HepG2 (cell line): ENCODE results near the gene MPST. TPM values are rescaled to one million over a fixed set of nuclear protein-coding genes. Genes with fewer than 3 reads are reported as not detected.

Experiments
- ATAC-seq: fragments of 200-7000 bp; cut with Tn5 transposase; 3 replicates; pipeline ENCODE4 v1.9.1; 2020; ENCODE audit warnings: mild to moderate bottlenecking, moderate library complexity
- BruUV-seq: library from RNA; stranded (reverse); fragments of 400-500 nt; replicated peaks from 2 replicates; lab custom pipeline; 2021; lab: Mats Ljungman, UMichigan
- CTCF ChIA-PET: fragments of 300-600 bp; formaldehyde crosslinking; extraction: SDS; loops from one replicate; lab custom pipeline; 2021; ENCODE audit warnings: low total read pairs, inconsistent platforms, low intra/inter-chr PET ratio; lab: Yijun Ruan, JAX
- POLR2A ChIA-PET: fragments of 350-600 bp; sonication (Branson Sonifier 250); formaldehyde crosslinking; loops from one replicate; lab custom pipeline; 2020; ENCODE audit warnings: antibody characterized with exemption, inconsistent platforms; lab: Yijun Ruan, JAX
- DNase-seq: peaks from one replicate; pipeline ENCODE4 v3.0.0-alpha.2; 2015; ENCODE audit warnings: low spot score
- FAIRE-seq: peaks from 3 replicates; lab custom pipeline; 2011; peaks lifted over from hg19 to GRCh38; lab: Jason Lieb, UNC
- H2AFZ ChIP-seq: one replicate; pipeline ENCODE4 v1.6.1; 2011; ENCODE audit warnings: low read length, inconsistent platforms
- H3K27ac ChIP-seq: fragments of 300-600 bp; 3 replicates; pipeline ENCODE4 v1.8.0; 2011; ENCODE audit warnings: mixed run types, mild to moderate bottlenecking, mixed read lengths, low read length, inconsistent platforms; ENCODE audit not compliant: insufficient read depth; ENCODE audit errors: extremely low read length
- H3K27me3 ChIP-seq, 2 experiments: fragments of 200-600 bp in 1 of 2; 2 replicates in 1 of 2; 3 replicates in 1 of 2; pipeline versions ENCODE4 v1.6.0 to v1.8.0; 2011; ENCODE audit warnings: low read length in 2 of 2, mild to moderate bottlenecking in 2 of 2, moderate library complexity in 2 of 2, inconsistent platforms in 1 of 2; ENCODE audit not compliant: insufficient read depth in 2 of 2, control insufficient read depth in 1 of 2
- H3K36me3 ChIP-seq, 2 experiments: fragments of 200-600 bp in 1 of 2; replicated peaks in 1 of 2; 2 replicates in 1 of 2; 3 replicates in 1 of 2; pipeline versions ENCODE4 v1.5.1 to v1.8.0; 2011; ENCODE audit warnings: low read length in 2 of 2, inconsistent platforms in 1 of 2; ENCODE audit not compliant: insufficient read depth in 2 of 2, control insufficient read depth in 1 of 2
- H3K4me1 ChIP-seq: 2 replicates; pipeline ENCODE4 v1.5.1; 2012; ENCODE audit warnings: low read length, inconsistent platforms; ENCODE audit not compliant: insufficient read depth
- H3K4me2 ChIP-seq: 2 replicates; pipeline ENCODE4 v1.6.0; 2011; ENCODE audit warnings: low read depth, low read length, inconsistent platforms
- H3K4me3 ChIP-seq, 3 experiments: fragments of 200-600 bp in 1 of 3; sonication (generic), shearing (Covaris generic) in 1 of 3; replicated peaks in 1 of 3; 2 replicates each; pipeline ENCODE4 v1.5.1; 2011 to 2016; ENCODE audit warnings: low read length in 3 of 3, inconsistent platforms in 2 of 3, low read depth in 2 of 3, mild to moderate bottlenecking in 2 of 3, control low read depth in 1 of 3, mixed read lengths in 1 of 3; ENCODE audit not compliant: insufficient read depth in 1 of 3
- H3K79me2 ChIP-seq: one replicate; pipeline ENCODE4 v1.6.1; 2011; ENCODE audit warnings: low read length, inconsistent platforms; ENCODE audit not compliant: insufficient read depth
- H3K9ac ChIP-seq: 2 replicates; pipeline ENCODE4 v1.6.0; 2011; ENCODE audit warnings: mild to moderate bottlenecking, low read depth, low read length, inconsistent platforms; ENCODE audit not compliant: insufficient read depth
- H3K9me3 ChIP-seq: 2 replicates; pipeline ENCODE4 v1.5.1; 2012; ENCODE audit warnings: mild to moderate bottlenecking, low read length
- H4K20me1 ChIP-seq: 2 replicates; pipeline ENCODE4 v1.6.0; 2011; ENCODE audit warnings: inconsistent platforms, mild to moderate bottlenecking, low read length, moderate library complexity; ENCODE audit not compliant: insufficient read depth
- FIP1L1 ChIP-seq: fragments of 200-400 bp; formaldehyde crosslinking; IDR thresholded peaks from 2 replicates; pipeline ENCODE4 v1.6.1; 2018; ENCODE audit warnings: low read depth, mild to moderate bottlenecking, low read length, moderate library complexity, borderline replicate concordance; ENCODE audit not compliant: insufficient read depth
- MTA1 ChIP-seq: sonication (generic); formaldehyde crosslinking; IDR thresholded peaks from 2 replicates; pipeline ENCODE4 v1.4.0; 2020; ENCODE audit warnings: missing genetic modification reagents, mild to moderate bottlenecking, borderline replicate concordance
- ZBTB33 ChIP-seq: sonication (generic); formaldehyde crosslinking; IDR thresholded peaks from 2 replicates; pipeline ENCODE4 v1.4.0; 2020; ENCODE audit warnings: missing genetic modification reagents
- WGBS: methylation state at CpG from one replicate; pipeline ENCODE4 v1.1.6; 2017; ENCODE audit warnings: low lambda C conversion rate; 5-methylcytosine and 5-hydroxymethylcytosine counted together
- in situ Hi-C: cut with HindIII; loops from 2 replicates; pipeline ENCODE4 v1.10.0; 2017; ENCODE audit warnings: low pct_unique_long_range_greater_than_20kb; ENCODE audit not compliant: extremely low pct_ligation_motif_present
- intact Hi-C: fragments of 100-400 bp; cut with micrococcal nuclease; formaldehyde crosslinking; loops from one replicate; pipeline ENCODE4 v1.10.0; 2022; ENCODE audit not compliant: unreplicated experiment
- polyA plus RNA-seq, 8 experiments: library from polyadenylated mRNA; depleted of rRNA in 3 of 8; stranded (reverse) in 7 of 8; unstranded in 1 of 8; fragments of >200 nt; fragmentation: Illumina TruSeq in 4 of 8; extraction: Trizol in 4 of 8; gene quantifications; 2 replicates each; pipeline versions ENCODE4 v1.2.1 to v1.2.3, GENCODE V29; 2011 to 2016; ENCODE audit warnings: low read depth in 4 of 8, missing spikeins in 1 of 8, mixed read lengths in 1 of 8; ENCODE audit not compliant: insufficient read depth in 1 of 8
- total RNA-seq, 5 experiments: library from RNA; depleted of rRNA; stranded (reverse); fragments of >200 nt; fragmentation: Illumina TruSeq; extraction: Trizol; gene quantifications; 2 replicates each; pipeline ENCODE4 v1.2.3, GENCODE V29; 2016; ENCODE audit warnings: low read depth in 1 of 5
- TF ChIP-seq, protein P1 (sequence below): sonication (generic); formaldehyde crosslinking; IDR thresholded peaks from 2 replicates; pipeline ENCODE4 v1.5.1; 2020; ENCODE audit warnings: mild to moderate bottlenecking, missing genetic modification reagents, moderate library complexity

MPST gene
- total and polyA plus RNA-seq, 2 of the 13 experiments (the other 11 are each of a cell fraction or from before 2014, with no cell fraction given) = 133 to 141 TPM

DNA sequence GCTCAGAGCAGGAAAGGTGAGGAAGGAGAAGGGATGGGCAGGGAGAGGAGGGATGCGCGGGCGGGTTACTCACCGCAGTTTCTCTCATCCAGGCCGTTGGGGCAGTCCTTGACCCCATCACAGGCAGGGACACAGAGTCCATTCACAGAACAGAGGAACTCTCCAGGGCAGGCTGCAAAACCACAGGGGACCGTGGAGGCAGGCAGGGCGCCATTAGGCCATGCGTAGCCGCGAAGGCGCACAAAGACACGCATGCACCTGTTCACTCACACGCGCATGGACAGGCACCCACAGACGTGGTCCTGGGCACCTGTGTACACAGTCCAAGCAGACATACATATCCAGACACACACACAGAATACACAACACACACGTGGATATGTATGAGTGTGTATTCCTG, 55.0 kb downstream of the MPST start:
- ChIA-PET POLR2A (no interaction called here), CTCF (no interaction called here)
- peaks cover 11% of the 10 kb centered on the region; the same call in 1 of the 2 replicates for H3K9me3 ChIP-seq
- H3K79me2 ChIP-seq = no peaks in the 10 kb centered on the region
- BruUV-seq = no TSS peak
- no peak overlapping the region for H3K4me2 ChIP-seq
- WGBS = 54% methylated on average over 5 of the region's 16 CpGs
- H3K27me3 ChIP-seq = no peaks in the 10 kb centered on the region; a peak in 1 of 5 replicates
- H3K27ac ChIP-seq = no peak overlapping the region
- intact Hi-C loops (no loop called here), in situ Hi-C loops (no loop called here)
- H2AFZ ChIP-seq = no peak overlapping the region
- DNase-seq (no peak), ATAC-seq (peak; percentile 24; the same call in 2 of the 3 replicates), FAIRE-seq (no peak)
- H3K4me3 ChIP-seq = no peak overlapping the region
- TF ChIP-seq, protein P1, sequence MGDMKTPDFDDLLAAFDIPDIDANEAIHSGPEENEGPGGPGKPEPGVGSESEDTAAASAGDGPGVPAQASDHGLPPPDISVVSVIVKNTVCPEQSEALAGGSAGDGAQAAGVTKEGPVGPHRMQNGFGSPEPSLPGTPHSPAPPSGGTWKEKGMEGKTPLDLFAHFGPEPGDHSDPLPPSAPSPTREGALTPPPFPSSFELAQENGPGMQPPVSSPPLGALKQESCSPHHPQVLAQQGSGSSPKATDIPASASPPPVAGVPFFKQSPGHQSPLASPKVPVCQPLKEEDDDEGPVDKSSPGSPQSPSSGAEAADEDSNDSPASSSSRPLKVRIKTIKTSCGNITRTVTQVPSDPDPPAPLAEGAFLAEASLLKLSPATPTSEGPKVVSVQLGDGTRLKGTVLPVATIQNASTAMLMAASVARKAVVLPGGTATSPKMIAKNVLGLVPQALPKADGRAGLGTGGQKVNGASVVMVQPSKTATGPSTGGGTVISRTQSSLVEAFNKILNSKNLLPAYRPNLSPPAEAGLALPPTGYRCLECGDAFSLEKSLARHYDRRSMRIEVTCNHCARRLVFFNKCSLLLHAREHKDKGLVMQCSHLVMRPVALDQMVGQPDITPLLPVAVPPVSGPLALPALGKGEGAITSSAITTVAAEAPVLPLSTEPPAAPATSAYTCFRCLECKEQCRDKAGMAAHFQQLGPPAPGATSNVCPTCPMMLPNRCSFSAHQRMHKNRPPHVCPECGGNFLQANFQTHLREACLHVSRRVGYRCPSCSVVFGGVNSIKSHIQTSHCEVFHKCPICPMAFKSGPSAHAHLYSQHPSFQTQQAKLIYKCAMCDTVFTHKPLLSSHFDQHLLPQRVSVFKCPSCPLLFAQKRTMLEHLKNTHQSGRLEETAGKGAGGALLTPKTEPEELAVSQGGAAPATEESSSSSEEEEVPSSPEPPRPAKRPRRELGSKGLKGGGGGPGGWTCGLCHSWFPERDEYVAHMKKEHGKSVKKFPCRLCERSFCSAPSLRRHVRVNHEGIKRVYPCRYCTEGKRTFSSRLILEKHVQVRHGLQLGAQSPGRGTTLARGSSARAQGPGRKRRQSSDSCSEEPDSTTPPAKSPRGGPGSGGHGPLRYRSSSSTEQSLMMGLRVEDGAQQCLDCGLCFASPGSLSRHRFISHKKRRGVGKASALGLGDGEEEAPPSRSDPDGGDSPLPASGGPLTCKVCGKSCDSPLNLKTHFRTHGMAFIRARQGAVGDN (CRISPR knock-in tag) = peak; percentile 29; the same call in 1 of the 2 replicates
- TF ChIP-seq ZBTB33 (CRISPR knock-in tag) (0 out of 2 replicates have a peak, but pooled peaks have one; percentile 56), MTA1 (CRISPR knock-in tag) (0 out of 2 replicates have a peak, but pooled peaks have one; percentile 29), FIP1L1 (no peak)
- H4K20me1 ChIP-seq = no peaks in the 10 kb centered on the region
- H3K4me1 ChIP-seq = peaks cover 22% of the 10 kb centered on the region; the same call in 1 of the 2 replicates
- no peak overlapping the region for H3K9ac ChIP-seq
- no peaks in the 10 kb centered on the region for H3K36me3 ChIP-seq
